ENCODE data around the gene EIF4G3.

DNA sequence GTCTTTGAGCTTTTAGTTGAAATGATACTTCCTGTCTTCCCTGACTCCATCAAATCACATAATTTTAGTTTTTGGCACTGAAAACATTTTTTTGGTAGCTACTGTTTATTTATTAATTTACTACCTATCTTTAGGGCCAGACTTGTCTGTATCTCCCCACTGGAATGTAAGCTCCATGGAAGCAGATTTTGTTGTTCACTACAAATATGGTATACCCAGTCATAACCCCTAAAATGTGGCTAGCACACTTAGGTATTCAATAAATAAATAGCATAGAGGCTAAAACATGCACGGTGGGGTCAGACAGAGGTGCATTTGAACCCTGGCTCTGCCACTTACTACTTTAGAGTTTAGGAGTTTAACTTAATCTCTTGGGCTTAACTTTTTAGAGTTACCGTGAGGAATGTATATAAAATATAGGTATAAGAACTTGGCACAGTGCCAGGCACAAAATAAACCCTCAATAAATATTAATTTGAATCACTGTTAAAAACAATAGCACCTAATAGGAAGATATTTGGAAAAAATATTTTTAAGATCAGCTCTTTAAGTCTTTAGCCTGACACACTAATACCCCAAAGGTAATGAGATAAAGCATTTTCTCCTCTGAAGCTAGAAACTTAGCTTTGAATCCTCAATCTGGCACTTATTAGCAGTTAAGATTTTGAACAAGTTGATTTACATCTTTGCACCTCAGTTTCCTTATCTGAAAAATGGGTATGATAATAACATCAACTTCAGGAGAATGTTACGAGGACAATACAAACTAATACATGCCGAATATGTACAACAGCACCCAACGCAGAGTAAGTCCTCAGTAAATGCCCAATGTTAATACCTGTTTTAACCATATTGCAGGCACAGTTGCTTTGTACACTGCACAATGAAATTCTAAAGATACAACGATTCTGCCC lies 330.0 kb downstream of the EIF4G3 start:
- TF ChIP-seq POLR2AphosphoS5 (IDR thresholded peaks at IDR 0.05; ENCODE audit: borderline replicate concordance, low read depth, low read length) (no peak), EZH2 (IDR thresholded peaks at IDR 0.05) (no peak)

Data from SK-N-MC (cell line).